ENCODE measurements around the gene RWDD1.

RWDD1 gene, protein sequence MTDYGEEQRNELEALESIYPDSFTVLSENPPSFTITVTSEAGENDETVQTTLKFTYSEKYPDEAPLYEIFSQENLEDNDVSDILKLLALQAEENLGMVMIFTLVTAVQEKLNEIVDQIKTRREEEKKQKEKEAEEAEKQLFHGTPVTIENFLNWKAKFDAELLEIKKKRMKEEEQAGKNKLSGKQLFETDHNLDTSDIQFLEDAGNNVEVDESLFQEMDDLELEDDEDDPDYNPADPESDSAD

DNA sequence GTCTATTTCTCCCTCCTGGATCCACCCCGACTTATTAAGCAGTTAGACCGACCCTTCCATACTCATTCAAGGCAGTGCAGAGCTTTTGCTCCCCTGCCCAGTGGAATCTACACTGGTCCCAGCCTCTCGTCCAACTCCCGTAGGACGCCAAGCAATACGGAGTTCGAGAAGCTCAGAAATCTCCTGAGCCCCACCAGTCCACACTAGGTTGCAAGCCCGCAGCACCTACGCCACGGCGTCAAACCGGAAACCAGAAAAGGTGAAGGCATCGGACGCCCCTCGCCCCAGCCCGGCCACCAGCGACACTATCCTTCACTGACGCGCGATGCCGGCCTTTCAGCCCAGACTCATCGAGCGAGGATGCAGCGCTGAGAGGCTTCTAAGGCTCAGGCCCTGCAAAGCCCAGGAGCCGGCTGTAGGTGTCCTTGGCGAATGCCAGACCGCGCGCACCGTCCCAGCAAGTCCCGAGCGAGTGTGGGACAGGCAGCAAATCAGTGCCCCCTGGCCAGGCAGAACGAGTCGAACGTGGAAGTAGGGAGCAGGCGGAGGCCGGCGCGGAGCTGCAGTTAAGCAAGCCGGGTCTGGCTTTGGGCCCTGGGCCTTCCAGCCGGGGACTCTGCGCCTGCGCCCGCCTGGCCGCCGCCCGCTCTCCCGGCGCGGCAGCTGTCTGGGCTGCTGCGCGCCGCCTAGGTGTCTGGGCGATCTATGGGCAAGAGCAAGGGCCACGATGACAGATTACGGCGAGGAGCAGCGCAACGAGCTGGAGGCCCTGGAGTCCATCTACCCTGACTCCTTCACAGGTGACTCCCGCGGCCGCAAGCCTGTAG, at the start of gene RWDD1:
TSS of gene RWDD1 (plus strand) at position 649 of the 827 bp plus-strand sequence. CDS start at position 728, 79 bp downstream.
- DNase-seq, result peak; percentile 99

DNA sequence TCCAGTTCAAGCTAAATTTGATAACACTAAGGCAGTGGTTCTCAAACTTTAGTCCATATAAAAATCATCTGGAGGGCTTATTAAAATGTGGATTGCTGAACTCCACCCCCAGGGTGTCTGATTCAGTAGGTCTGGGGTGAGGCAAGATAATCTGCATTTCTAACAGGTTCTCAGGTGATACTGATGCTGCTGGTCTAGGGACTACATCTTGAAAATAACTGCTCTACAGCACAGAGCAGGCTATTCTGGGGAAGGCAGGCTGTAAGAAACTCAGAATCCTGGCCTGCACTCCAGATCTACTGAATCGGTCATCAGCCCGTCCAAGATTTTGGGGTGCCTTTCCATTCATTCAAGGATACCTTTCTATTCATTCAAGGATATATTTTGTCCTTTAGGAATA, 48.4 kb upstream of the RWDD1 start:
- no peak for DNase-seq

DNA sequence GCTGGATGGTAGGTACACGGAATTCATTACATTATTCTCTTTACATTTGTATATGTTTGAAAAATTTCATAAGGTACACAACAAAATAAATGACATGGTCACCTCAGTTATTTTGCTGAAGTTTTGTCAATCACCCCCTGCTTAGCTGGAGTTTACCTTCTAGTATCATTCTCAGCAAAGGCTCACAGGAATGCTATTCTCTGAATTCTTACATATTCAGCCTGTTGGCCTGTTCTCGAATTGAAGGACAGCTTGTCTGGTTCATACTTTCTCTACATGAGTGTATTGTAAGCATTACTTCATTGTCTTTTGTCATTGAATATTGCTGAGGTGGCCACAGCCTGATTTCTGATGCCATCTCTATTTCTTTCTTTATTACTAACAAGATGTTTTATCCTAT, 47.1 kb upstream of the RWDD1 start:
- DNase-seq, result no peak

DNA sequence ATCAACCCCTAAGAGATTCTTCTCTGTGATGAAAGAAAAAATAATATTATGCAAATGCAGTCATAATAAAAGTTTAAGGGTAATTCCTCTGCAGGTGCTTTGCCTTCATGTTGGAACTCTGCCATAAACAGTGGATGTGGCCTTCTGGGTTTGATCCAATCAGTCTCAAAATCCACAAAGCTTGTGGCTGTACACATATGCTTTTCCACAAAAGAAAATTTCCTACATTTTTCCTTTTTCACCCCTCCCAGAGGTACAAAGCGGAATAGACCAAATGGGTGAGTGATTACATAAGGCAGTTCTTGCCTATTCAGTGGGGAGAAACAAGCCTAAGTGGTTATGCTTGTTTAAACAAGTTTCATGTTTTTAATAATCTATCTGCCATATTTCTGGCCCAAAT, 43.2 kb upstream of the RWDD1 start:
- DNase-seq, result no peak

DNA sequence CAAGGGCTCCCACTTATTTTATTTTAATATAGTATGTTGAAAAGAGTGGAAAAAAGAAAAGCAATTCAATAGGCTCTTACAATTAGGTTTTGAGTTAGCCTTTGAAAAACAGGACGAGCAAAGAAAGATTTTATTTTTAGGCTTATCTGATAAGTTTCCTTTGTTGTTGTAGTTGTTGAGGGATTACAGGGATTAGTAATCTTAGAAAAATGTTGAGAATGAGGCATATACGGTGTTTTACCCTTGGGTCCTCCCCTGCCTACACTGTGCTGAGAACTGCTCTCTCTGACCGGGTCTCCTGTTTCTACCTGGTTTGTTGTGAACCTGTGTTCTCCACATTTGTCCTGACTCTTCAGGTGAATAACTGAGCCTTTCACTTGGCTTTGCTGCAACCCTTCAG, 42.5 kb upstream of the RWDD1 start:
- DNase-seq, result no peak

DNA sequence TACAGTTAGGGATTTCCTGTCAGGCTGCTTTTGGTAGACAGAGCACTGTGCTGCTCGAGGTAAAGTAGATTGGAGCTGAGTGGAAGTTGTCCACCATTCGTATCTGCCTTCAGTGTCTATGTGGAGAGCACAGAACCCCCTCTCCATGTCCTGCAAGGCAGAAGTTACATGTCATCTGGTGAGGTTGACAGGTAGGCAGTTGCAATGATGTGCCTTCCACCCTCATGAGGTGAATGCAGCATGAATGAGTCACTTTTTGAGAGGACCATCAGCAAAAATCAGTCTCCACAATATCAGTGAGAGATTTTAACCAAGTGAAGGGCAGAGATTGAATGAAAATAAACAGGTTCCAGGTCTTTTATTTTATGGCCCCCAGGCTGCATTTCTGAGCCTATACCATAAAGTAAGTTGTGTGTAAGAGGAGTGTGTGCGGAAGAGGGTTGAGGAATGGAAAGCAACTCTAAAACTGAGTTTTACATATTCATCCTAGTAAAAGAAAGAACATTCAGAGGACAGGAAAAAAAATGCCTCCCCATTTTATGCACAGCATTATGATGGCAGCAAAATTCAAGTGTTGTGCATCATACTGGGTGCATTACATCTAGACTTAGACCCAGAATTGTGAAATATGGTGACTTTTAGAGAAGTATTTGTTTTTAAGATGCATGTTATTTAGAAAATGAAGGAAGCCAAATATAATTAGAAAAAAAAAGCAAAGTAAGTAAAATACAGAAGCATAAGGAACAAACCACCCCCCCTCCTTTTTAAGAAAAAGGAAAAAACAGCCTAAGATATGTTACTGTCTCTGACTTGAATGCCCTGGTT, 41.6 kb upstream of the RWDD1 start:
- DNase-seq, result no peak

DNA sequence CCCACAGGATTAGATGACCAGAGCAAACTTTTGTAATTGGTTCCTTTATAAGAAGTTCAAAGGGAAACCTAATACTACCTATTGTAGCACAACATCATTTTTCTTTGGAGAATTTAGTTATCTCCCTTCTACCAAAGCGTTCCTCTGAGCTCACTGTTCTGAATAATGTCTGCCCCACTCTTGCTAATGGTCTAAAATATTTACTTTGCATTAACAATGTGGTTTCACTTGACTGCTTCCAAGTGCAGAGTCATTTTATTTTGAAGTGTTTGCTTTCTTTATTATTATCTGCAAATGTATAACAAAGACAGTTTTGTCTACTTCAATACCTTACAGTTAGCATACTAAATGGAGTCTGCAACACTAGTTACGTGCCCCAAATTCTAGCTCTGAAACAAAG, 40.9 kb upstream of the RWDD1 start:
- DNase-seq, result no peak

DNA sequence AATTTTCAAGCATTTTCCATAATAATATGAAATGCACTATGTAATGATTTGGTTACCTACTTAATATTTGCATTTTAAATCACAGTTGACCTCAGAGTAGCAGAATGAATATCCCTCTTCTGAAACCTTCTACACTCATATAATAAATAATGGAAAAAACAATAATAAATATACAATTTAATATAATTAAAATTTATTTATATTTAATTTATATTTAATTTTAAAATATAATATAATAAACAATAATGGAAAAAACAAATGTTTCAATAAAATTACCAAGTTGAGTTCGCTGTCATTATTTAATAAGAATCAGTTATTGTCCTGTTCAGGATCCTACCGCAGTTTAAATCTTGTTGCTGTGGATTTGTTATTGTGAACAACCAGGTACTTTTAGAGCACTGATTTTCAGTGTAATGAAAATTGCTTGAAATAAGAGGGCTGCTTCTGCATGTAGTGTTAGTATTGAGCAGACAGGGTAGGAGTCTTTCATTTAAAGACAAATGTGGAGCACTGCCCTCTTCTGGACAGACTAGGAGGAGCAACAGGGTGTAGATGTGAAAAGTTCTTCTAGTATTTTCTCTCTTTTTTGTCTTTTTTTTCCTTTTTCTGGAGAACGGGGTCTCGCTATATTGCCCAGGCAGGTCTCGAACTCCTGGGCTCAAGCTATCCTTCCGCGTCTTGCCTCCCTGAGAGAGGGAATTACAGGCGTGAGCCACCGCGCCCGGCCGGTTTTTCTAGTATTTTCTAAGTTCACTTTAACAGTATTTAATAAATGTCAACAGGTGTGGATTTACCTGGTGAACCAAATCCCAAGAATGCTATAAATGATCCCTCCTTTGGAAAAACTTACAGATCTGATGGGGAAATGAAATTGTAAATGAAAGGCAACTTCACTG, 39.4 kb upstream of the RWDD1 start:
- peak; percentile 90 to 94 for DNase-seq

DNA sequence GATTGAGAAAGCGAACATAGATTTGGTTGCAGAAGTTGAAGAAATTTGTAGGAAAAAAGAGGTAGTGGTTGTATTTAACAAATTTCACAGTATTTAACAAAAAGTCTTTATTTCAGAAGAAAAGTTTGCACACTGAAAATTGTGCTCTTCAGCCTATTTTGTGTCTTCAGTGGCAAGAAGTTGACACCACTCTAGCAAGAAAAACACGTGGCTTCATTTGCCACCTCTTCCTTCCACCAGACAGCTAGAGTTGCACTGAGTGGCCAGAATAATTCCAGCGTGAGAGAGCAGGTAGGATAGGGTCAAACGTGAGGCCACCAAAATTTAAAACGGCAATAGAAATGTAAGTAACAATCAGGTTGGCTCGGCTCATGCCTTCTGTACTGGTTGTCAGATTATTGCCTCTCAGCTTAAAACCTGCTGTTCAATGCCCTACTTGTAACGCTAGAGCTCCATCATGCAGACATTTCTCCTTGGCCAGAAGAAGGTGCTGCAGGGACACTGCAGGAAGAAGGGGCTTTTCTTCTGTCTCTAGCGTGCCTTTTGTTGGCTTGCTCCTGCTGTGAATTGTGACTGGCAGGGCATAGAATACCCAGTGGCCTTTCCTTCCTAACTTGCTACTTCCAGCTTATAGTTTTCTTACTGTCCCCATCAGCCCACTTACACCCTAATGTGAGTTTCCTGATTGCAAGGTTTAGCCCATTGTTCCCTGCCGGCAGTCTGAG, 37.9 kb upstream of the RWDD1 start:
- no peak for DNase-seq

DNA sequence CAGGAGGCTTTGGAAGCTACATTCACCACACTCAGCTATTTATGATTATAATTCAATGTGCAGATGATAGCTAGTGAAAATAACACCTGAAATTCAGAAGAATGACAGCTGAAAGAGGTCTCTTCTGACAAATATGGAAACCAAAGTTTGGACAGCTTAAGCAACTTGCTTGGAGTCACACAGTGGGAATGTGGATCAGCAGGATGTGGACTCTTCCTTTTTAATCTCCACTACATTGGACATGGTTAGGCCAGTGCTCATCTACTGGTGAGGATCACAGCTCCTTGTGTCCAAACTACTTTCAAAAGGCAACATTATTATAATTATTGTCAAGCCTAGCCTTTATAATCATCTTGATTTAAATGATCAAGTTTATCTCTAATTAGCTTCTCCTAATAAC, 36.2 kb upstream of the RWDD1 start:
- DNase-seq, result no peak

DNA sequence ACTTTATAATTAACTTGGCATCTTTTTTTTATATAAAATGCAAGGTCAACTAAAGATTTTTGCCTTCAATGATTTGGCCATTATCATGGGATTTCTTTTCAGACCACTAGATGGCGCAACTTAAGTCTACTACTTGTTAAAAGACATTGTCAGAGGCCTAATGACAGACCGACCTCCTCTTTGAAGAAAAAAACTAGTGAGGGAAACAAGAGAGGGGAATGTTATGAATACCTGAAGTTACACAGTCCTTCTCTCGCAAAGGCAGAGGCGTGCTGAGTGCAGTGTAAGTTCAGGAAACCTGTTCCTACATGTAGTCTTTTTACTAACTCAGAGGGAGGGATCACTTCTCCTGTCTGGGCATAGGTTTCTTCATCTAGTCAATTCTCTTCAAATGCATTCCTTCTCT, 35.1 kb upstream of the RWDD1 start:
- DNase-seq, result peak; percentile 56 to 83

DNA sequence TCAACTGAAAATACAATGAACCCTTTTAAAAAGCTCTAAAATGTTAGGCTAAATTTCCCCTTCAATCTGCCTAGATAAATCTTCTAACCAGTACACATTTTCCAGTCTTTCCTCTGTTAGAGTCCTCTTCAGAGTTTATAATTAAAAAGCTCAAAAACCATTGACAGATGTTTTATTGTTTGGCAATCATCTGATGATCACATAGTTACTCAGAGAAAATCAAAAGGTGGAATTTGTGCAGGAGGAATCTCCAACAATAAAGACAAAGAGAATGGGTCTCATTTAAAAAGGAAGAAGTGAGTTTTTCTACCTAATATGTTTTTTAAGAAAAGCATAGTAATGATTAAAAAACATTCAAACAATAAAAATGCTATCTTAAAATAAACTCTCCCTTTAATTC, 28.9 kb upstream of the RWDD1 start:
- DNase-seq, result no peak

DNA sequence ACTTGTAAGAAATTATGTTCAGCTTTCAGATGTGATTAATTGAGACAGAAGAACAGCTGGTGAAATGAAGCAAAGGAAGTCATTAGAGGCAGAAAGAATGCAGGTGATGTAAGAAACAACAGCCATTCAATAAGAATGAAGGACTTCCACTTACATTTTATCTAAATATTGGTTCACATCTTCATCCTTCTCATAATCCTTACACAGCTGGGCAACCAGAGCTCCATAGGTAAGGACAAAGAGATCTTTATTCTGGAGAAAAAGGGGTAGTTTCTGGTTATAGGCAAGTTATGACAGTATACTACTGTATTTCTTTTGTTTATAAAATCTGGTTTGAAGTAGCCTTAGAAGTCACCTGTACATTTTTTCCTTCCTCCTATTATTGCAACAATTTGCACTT, 28.2 kb upstream of the RWDD1 start:
- DNase-seq, result no peak

DNA sequence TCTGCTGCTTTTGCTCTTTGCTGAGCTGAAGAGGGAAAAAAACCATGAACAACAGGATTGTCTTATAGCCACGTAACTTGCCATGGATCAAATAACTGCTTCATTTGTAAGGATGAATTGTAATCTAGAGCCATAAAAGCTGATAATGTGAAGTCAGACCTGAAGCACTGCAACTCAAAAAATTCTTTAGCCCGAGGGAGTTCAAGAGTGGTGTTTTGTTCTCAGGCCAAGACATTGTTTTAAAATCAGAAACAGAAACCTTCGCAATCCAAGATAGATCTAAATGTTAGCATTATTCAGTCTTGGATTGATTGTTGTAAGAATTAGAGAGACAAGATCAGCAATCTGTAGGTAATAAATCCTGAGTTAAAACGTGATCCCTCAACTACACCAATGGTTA, 25.7 kb upstream of the RWDD1 start, which contains the start of gene TRAPPC3L:
TSS of gene TRAPPC3L (minus strand) at position 34 of the 400 bp plus-strand sequence. CDS start 170 bp downstream, outside the sequence.
- no peak for DNase-seq

DNA sequence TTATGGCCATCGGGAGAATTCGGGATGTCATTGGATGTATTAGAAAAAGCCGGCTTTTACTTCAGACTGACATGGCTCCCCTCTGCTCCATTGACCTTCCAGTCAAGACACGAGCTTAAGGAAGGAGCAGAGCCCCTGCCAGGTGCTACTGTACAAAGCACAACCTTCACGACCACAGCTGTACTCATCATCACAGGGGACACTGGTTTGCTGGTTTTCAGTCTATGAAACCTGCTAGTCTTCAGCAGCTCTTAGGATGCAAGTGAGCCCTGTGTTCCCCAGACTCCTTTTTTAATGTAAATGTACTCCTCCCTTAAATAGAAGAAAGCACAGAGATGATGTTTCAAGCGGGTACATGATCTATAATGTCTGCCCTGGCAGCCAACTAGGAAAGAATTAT, 23.9 kb upstream of the RWDD1 start:
- no peak for DNase-seq

DNA sequence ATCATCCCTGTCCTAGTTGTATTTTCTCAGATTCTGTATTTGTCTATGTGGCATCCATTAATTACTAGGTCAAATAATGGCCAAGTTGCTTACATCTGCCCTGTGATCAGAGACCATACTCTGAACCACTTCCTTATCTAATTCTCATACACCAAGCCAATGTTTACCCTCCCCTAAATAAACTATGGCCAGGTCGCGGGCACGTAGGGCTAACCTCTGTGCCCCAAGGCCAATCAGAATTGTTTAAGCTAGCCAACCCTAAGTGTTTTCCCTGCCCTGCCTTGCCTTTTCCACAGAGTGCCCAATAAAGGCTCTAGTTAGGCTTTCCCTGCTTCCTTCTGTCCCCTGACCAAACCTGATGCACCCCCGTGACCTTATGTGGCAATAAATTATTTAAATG, 20.5 kb upstream of the RWDD1 start:
- DNase-seq, result no peak

DNA sequence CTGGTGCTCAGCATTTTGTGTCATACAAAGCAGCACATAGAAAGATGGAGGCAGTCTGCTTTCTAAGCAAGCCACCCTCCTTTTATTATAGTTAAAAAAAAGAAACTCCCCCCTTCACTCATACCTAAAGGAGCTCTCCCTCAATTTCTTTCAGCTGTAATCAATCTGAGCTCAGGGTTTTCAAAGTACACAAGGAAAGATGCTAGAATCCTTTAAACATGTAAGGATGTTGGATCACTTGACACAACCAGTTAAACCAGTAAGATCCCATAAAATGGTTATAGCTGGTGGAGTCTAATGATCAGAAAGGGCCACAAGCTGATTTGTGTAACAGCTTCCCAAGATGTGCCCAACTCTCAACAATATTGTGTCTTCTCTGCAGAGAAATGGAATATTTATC, 17.9 kb upstream of the RWDD1 start, which contains the start of gene CALHM4:
TSS of gene CALHM4 (plus strand) at position 301 of the 400 bp plus-strand sequence. CDS start at position 344, 43 bp downstream.
- DNase-seq, result no peak

DNA sequence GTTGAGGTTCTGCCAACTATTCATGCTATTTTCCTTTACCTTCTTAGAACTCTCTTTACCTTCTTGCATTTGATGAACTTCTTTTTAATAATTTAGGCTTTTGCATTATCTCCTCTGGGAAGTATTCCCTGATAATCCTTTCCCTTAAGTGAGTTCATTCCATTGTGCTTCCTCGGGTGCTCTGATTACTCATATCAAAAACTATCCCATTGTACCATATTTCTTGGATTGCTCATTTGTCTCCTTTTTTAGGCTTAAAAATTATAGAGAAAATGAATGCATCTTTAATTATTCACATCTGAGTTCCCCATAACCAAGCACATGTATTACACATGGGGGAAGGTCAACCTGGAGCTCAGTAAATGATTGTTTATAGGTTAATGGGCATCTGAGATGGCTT, 15.2 kb upstream of the RWDD1 start:
- no peak for DNase-seq

DNA sequence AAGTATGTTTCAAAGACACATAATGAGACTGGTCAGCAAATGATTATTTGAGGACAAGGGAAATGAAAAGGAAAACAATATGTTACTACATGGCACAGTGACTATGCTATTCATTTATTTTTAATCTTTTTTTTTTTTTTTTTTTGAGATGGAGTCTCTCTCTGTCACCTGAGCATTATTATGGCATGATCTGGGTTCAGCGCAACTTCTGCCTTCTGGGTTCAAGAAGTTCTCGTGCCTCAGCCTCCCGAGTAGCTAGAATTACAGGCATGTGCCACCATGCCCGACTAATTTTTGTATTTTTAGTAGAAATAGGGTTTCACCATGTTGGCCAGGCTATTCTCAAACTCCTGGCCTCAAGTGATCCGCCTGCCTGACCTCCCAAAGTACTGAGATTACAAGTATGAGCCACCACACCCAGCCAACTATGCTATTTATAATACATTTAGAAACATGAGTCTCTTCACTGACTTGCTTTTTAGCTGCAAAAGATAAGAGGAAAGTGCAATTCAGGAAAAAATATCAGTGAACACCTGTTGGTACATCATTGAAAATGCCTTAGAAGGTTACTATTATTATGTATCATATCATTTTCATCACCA, 14.4 kb upstream of the RWDD1 start:
- no peak for DNase-seq

DNA sequence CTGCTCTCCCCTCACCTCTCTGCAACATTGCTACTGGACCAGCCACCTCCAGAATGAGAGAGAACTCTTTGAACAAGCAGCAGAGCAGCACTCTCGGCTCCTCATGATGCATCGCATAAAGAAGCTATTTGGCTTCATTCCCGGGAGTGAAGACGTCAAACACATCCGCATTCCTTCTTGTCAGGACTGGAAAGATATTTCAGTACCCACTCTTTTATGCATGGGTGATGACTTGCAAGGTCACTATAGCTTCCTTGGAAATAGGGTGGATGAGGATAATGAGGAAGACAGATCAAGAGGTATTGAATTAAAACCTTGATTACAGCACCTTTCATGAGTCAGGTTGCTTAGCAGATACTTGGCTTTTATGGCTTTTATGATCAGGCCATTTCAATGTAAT, 13.4 kb upstream of the RWDD1 start:
- no peak for DNase-seq

DNA sequence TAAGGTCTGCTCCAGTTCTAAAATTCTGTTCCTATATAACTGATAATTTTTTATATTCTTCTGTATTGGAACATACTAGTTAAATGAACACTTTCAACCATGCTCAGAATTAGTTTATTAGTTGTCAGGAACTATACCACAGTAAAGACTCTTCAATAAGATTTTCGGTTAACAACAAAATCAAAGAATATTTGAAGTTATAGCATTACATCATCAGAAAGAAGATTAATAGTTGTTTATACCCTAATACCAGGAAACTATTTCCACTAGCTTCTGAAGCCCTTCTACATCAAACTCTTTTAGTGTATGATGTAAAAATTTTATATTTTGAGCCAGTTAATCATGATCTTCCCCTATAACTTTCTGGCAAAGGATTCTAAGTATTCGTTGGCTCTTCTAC, 11.2 kb upstream of the RWDD1 start:
- no peak for DNase-seq

Measured in Kasumi-1 (cell line).